ENCODE measurements around the gene PDIA6. TPM values are rescaled to one million over a fixed set of nuclear protein-coding genes. Genes with fewer than 3 reads are reported as not detected.
"Not testable (repeated sequence)": the region's sequence is repeated elsewhere in the genome, so short reads cannot be mapped to it uniquely, and the experiment has no call there.

PDIA6 gene
- total and polyA plus RNA-seq, 2 experiments from 2014 or later: 214 to 548 TPM

DNA sequence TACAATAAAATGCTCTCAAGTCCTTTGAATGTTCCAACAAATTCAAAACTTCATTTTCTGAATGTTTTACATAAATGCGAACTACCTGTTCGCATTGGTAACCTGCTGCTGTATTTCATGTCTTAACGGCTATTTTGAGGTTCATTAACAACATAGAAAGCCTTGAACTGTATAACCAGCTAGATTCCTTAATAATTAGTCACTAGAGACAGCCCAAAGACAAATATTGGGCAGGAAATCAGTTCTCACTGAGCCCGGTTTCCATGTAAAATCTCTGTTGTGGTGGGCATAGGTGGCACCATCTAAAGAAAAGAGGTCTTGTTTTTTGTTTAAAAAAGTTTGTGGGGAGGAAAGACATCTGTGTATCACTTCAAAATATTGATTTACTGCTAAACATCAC, 29.2 kb downstream of the PDIA6 start:
- TF ChIP-seq, protein P1, sequence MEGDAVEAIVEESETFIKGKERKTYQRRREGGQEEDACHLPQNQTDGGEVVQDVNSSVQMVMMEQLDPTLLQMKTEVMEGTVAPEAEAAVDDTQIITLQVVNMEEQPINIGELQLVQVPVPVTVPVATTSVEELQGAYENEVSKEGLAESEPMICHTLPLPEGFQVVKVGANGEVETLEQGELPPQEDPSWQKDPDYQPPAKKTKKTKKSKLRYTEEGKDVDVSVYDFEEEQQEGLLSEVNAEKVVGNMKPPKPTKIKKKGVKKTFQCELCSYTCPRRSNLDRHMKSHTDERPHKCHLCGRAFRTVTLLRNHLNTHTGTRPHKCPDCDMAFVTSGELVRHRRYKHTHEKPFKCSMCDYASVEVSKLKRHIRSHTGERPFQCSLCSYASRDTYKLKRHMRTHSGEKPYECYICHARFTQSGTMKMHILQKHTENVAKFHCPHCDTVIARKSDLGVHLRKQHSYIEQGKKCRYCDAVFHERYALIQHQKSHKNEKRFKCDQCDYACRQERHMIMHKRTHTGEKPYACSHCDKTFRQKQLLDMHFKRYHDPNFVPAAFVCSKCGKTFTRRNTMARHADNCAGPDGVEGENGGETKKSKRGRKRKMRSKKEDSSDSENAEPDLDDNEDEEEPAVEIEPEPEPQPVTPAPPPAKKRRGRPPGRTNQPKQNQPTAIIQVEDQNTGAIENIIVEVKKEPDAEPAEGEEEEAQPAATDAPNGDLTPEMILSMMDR (IDR thresholded peaks at IDR 0.05; ENCODE audit: low read depth, low read length): no peak
- no peak for DNase-seq (ENCODE audit: low read depth in 1 of 2, low spot score in 1 of 2)
- Histone ChIP-seq H3K27me3 (no peaks in the 10 kb centered on the region), H3K4me3 (no peak overlapping the region), H3K36me3 (peaks cover 56% of the 10 kb centered on the region), H3K27ac (no peak overlapping the region), H3K4me1 (ENCODE audit: low read depth) (no peaks in the 10 kb centered on the region), H3K9me3 (ENCODE audit: low read depth) (no peaks in the 10 kb centered on the region)

DNA sequence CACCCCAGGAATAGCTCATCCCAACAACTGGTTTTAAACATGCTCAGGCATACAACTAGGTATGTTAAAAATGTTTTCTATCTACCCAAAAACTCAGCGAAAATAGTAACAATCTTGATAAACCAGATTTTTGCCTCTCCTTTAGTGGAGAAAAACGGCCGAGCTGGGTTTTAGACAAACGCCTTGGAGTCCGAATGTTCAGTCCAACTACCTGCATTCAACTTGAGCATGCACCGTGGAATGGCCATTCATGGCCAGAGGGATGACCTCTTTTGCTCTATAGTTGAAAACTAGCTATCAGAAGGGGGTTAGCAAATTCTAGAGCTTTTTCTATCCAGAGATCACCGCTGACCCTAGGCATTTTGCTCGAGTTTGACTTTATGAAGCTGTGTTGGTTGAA, 30.8 kb downstream of the PDIA6 start:
- H3K4me1 ChIP-seq (ENCODE audit: low read depth): no peaks in the 10 kb centered on the region
- H3K36me3 ChIP-seq: peaks cover 43% of the 10 kb centered on the region
- H3K9me3 ChIP-seq (ENCODE audit: low read depth): no peaks in the 10 kb centered on the region
- TF ChIP-seq, protein P1 (IDR thresholded peaks at IDR 0.05; ENCODE audit: low read depth, low read length): no peak
- no peak overlapping the region for H3K27ac ChIP-seq
- H3K27me3 ChIP-seq: no peaks in the 10 kb centered on the region
- DNase-seq (ENCODE audit: low read depth in 1 of 2, low spot score in 1 of 2): no peak
- no peak overlapping the region for H3K4me3 ChIP-seq

DNA sequence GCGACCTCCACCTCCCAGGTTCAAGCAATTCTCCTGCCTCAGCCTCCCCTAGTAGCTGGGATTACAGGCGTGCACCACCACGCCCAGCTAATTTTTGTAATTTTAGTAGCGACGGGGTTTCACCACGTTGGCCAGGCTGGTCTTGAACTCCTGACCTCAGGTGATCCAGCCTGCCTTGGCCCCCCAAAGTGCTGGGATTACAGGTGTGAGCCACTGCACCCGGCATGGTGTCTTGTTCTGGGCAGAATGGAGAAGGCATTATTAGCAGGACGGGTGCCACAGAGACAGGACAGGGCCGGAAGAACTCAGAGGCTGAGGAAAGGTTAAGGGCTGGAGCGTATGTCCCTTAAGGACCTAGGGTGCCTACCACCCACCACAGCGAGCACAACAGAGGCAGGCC, 31.8 kb downstream of the PDIA6 start:
- not testable (repeated sequence) for DNase-seq (ENCODE audit: low read depth in 1 of 2, low spot score in 1 of 2); H3K27ac ChIP-seq; H3K4me1 ChIP-seq (ENCODE audit: low read depth); H3K4me3 ChIP-seq; H3K9me3 ChIP-seq (ENCODE audit: low read depth); H3K27me3 ChIP-seq
- peaks cover 34% of the 10 kb centered on the region for H3K36me3 ChIP-seq

DNA sequence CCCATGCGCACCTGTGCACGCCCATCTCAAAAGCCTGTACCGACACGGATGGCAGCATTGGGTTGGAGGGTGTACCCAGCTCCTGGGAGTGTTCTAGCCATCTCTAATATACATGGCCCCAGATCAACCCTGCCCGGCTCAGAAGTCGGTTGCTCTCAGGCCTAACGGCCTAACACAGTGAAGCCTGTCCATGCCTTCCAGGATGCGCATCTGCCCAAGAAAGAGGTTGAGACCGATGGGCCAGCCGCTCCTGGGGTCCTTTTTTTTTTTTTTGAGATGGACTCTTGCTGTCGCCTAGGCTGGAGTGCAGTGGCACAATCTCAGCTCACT, 32.1 kb downstream of the PDIA6 start:
- peaks cover 32% of the 10 kb centered on the region for H3K36me3 ChIP-seq
- no peak overlapping the region for H3K4me3 ChIP-seq
- H3K9me3 ChIP-seq (ENCODE audit: low read depth): no peaks in the 10 kb centered on the region
- no peak overlapping the region for H3K27ac ChIP-seq
- TF ChIP-seq, protein P1 (IDR thresholded peaks at IDR 0.05; ENCODE audit: low read depth, low read length): no peak
- no peaks in the 10 kb centered on the region for H3K27me3 ChIP-seq
- no peaks in the 10 kb centered on the region for H3K4me1 ChIP-seq (ENCODE audit: low read depth)
- no peak for DNase-seq (ENCODE audit: low read depth in 1 of 2, low spot score in 1 of 2)

DNA sequence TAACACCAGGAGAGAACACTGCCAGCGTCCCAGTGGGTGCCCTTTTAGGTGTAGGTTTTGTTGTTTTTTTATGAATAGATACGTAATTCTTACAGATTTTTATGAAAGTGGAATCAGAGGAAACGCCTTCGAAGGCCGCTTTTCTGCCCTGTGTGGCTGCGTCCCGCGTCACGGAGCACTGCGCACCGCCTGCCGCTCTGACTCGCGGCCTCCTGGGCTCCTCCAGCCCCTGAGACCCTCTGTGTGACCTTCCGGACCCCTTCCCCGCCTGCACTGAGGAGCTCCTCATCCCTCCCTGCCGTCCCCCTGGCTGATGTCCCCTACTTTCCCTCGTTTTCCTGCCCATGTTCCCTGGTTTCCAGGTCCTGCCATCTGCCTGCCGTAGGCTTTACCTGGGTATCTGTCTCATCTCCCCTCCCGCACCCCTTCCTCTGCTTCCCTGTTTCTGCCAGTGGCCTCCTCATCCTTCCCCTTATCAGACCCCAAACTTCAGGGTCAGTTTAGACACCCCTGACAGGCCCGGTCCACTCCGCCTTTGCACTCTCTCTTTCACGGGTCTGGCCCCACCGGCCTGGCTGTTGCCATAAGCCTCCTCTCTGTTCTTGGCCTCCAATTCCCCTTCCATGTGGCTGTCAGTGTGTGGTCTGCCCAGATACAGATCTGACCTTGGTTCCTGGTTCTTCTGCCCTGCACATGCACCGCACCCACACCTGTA, 32.7 kb downstream of the PDIA6 start:
- Histone ChIP-seq H3K9me3 (ENCODE audit: low read depth) (no peaks in the 10 kb centered on the region), H3K36me3 (peaks cover 28% of the 10 kb centered on the region), H3K4me1 (ENCODE audit: low read depth) (no peaks in the 10 kb centered on the region), H3K27ac (no peak overlapping the region), H3K27me3 (no peaks in the 10 kb centered on the region), H3K4me3 (no peak overlapping the region)
- DNase-seq (ENCODE audit: low read depth in 1 of 2, low spot score in 1 of 2): no peak
- TF ChIP-seq, protein P1 (IDR thresholded peaks at IDR 0.05; ENCODE audit: low read depth, low read length): no peak

DNA sequence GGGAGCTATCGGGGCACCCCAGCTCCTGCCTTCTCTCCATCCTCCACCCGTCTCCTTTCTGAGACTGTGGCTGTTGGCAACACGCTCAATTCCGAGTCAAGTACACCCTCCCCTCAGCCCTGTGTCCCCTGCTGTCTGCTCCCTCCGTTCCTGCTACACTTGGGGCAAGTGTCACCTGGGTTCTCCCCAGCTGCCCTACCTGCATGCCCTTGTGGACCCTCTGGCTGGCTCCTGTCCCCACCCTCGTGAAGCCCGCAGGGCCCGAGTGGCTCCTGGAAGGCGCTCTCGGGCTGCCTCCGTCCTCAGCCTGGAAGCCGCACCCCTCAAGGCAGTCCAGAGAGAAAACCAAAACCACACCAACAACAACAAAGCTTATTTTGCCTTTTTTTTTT, 33.9 kb downstream of the PDIA6 start:
- Histone ChIP-seq H3K4me3 (no peak overlapping the region), H3K27ac (no peak overlapping the region), H3K27me3 (no peaks in the 10 kb centered on the region), H3K36me3 (peaks cover 21% of the 10 kb centered on the region), H3K9me3 (ENCODE audit: low read depth) (no peaks in the 10 kb centered on the region), H3K4me1 (ENCODE audit: low read depth) (no peaks in the 10 kb centered on the region)
- TF ChIP-seq, protein P1 (IDR thresholded peaks at IDR 0.05; ENCODE audit: low read depth, low read length): no peak
- DNase-seq (ENCODE audit: low read depth in 1 of 2, low spot score in 1 of 2): no peak
